GM15510 (cell line): ENCODE data around the gene SMURF1.

ENCODE experiments used
- POLR2A ChIP-seq: IDR thresholded peaks from 3 replicates; pipeline ENCODE4 v1.6.1; 2011; ENCODE audit warnings: borderline replicate concordance; ENCODE audit not compliant: insufficient read length; ENCODE audit errors: extremely low read depth

SMURF1 gene

DNA sequence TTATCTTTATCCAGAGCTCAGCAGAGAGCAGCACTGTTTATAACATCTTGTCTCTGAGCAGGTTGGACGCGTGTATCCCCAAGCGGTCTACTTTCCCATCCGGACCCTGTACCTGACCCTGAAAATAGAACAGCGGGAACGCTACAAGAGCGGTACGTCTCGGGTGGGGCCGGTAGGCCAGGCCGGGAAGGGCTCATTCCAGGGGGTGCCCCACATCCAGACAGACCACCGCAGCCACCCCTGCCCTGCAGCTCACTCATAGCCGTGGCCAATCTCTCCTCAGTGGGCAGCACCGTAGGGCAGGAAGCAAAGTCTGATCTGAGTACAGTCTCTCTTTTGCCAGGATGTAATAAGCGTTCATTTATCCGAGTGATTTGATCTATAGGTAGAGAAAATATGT lies 151.8 kb downstream of the SMURF1 start:
- no peak for TF ChIP-seq POLR2A

- no peak for TF ChIP-seq POLR2A
Observed at GRCh38 chr7:98991141-98991540, 152.8 kb downstream of the SMURF1 start.

GRCh38 chr7:98990356-98990755 lies 153.6 kb downstream of the SMURF1 start:
- TF ChIP-seq POLR2A, result no peak

DNA sequence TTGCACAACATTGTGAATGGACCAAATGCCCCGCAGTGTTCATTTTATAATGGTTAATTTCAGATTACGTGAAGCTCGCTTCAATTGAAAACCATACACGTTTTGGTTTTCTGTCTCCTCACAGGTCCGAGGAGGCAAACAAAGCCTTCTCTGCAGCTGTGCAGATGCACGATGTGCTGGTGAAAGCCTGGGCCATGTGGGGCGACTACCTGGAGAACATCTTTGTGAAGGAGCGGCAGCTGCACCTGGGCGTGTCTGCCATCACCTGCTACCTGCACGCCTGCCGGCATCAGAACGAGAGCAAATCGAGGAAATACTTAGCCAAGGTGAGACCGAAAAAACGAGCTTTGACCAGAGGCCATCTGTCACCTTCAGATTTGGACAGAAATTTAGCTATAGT lies 155.3 kb downstream of the SMURF1 start:
- TF ChIP-seq POLR2A, result no peak

- TF ChIP-seq POLR2A, result no peak
Observed at GRCh38 chr7:98985945-98986344, 158.0 kb downstream of the SMURF1 start.

DNA sequence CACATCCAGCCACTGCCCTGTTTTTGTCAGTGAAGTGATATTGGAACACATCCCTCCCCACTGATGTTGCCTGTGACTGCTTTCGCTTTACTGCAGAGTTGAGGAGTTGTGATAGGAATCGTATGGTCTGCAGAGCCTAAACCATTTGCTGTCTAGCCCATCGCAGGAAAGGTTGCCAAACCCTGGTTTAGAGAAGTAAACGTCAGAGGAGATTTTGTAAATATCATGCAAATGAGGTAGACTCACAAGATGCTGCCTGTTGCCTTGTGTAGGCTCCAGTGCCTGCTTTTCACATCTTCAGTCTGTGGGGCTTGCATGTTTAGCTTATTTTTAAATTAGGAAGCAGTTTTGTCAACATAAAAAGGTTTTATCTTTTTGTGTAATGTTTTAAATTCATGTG lies 158.5 kb downstream of the SMURF1 start:
- TF ChIP-seq POLR2A, result no peak

DNA sequence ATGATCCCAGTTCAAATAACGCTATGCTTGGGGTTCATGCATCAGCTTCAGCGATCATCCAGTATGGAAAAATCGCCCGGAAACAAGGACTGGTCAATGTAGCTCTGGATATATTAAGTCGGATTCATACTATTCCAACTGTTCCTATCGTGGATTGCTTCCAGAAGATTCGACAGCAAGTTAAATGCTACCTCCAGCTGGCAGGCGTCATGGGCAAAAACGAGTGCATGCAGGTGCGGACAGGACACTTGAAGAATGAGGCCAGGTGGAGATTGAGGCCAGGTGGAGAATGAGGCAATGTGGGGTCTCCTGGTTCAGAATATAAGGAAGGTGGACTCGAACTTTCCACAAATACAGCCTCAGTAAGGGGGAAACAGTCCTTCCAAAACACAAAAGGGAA lies 159.8 kb downstream of the SMURF1 start:
- no peak for TF ChIP-seq POLR2A

DNA sequence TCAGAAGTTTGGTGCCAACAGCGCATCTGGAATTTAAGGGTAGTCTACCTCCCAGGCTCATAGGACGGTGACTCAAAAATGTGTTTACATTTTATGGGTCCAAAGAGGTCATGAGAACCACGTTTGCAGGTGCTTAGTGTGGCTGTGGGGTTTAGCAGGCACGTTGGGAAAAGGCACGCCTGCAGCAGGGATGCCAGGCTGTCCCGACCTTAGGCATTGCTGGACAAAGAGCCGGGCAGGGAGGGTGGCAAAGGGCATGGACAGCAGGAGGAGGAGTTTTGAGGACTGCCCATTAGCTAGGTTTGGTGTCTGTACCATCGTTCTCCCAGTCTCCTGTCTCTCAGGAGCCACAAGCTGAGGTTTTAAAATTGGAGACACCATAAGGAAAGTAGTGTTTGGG lies 161.2 kb downstream of the SMURF1 start:
- no peak for TF ChIP-seq POLR2A

DNA sequence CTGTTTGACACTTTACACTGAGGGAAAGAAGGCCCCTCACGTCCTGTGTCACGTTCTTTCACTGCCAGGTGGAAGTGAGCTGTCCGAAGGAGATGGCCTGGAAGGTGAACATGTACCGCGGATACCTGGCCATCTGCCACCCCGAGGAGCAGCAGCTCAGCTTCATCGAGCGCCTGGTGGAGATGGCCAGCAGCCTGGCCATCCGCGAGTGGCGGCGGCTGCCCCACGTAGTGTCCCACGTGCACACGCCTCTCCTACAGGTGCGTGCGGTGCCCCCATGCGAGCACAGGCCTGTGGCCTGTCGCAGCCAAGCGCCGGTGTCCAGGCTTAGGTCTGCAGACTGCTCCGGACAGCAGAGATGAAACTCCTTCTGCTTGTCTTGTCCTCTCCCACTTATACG lies 162.2 kb downstream of the SMURF1 start:
- TF ChIP-seq POLR2A, result no peak

- TF ChIP-seq POLR2A, result no peak
Observed at GRCh38 chr7:98978672-98979071, 165.2 kb downstream of the SMURF1 start.
